Activated T-cell treated with anti-CD3 and anti-CD28 coated beads, Interleukin-2, amount 50 U/mL, for 48 hours (primary cell): Measurements from ENCODE around the gene KLHDC4.

Experiments
- DNase-seq, 2 experiments: peaks; one replicate each; pipeline ENCODE4 v3.0.0-alpha.2; 2020

Gene KLHDC4

GRCh38 chr16:87697256-87697655 is 68.5 kb downstream of the KLHDC4 start:
- DNase-seq: no peak

- no peak for DNase-seq
Measured at GRCh38 chr16:87696726-87697125, 69.1 kb downstream of the KLHDC4 start.

GRCh38 chr16:87695534-87695933 is 70.3 kb downstream of the KLHDC4 start:
- no peak for DNase-seq

- no peak for DNase-seq
Measured at GRCh38 chr16:87694441-87695125, 71.2 kb downstream of the KLHDC4 start.

- DNase-seq: no peak
Measured at GRCh38 chr16:87693827-87694226, 72.0 kb downstream of the KLHDC4 start.

DNA sequence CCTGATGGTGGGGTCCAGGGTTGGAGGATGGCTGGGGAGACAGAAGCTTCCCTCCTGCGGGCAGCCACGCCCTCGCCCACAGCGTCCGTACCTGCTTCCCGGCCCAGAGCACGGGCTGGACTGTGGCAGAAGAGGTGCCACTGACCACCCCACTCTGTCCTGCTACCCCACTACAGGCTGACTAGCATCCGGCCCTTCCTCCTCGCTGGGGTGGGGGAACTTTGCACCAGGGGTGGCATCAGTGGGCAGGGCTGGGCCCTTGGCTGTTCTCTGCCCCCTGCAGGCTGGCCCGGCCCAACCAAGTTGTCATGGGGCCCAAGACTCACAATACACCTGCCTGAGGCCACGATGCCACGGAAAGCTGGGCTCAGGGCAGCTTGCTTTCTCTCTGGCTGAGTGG is 73.0 kb downstream of the KLHDC4 start:
- DNase-seq: no peak

DNA sequence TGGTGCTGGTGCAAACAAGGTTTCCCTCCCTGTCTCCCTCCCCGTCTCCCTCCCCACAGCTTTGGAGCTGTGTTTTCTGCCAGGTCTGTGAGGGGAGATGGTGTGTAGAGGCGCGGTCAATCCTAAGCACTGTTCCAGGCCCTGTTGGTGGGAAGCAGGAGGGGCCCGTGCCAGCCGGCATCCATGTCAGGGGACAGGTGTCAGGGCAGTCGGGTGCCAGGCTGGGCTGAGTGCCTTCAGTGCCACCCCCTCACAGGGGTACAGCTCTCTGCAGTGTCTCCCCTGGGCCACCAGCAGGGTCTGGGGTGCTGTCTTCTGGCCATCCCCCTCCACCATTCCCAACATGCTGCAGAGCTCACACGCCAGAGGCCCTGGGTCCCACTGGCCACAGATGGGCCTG is 73.6 kb downstream of the KLHDC4 start:
- no peak for DNase-seq

DNA sequence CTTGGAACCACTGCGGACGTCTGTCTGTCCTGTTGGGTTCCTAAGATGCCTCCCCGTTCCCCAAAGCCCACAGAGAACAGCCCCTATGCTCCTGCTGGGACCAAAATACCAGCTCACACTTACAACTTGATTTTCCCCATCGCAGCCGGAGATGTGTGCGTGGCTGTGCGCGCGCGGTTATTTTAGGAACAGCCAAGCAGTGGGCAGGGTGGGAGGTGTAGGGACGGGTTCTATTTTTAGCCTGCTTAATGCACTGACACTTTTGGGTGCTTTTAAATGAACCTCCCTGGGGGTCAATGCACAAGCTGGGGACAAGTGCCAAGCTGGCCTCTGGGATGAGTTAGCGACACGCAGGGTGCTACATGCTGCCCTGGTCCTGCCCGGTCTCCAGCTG is 74.1 kb downstream of the KLHDC4 start:
- DNase-seq: no peak

GRCh38 chr16:87690911-87691685 is 74.7 kb downstream of the KLHDC4 start:
- DNase-seq: no peak

GRCh38 chr16:87689956-87690465 is 75.8 kb downstream of the KLHDC4 start:
- no peak for DNase-seq

GRCh38 chr16:87688876-87689815 is 76.6 kb downstream of the KLHDC4 start:
- DNase-seq: no peak

DNA sequence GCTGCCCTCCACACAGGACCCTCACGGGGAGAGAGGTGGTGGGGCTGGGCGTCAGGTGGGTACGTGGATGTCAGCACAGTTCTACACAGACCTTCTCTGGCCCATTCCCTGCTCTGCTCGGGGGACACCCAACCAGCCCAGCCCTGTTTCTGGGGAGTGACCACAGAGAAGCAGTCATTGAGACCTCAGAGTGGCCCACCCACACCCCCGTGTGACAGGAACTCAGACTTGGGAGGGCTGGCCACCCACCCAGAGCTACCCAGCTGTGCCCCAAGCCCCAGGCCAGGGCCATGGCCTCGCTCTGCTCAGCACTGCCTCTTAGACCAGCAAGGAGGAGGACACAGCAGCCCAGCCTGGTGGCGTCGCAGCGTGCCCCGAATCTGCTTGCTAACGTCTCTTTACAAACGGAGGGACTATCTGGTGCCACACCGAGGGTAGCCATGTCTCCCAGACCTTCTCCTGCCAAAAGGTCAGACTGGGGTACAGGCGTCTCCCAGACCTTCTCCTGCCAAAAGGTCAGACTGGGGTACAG is 77.7 kb downstream of the KLHDC4 start:
- DNase-seq: no peak

- DNase-seq: no peak
Measured at GRCh38 chr16:87687126-87687910, 78.5 kb downstream of the KLHDC4 start.

DNA sequence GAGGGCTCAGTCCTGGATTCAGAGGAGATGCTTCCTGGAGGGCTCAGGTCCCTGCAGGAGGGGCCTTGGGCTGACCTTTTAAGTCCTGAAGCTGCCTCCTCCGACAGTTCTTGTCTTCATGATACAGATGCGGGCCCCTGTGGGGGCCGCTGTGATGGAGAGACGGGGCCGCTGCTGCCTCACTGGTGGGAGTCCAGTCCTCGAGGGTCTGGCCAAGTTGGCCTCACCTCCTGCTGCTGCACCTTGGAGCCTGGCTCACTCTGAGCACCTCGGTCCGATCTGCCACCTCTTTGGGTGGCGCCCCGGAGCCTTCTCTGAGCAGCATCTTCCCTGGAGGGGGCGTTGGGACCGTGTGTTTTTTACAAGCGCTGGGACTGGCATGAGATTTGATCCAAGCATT is 79.1 kb downstream of the KLHDC4 start:
- DNase-seq: no peak

DNA sequence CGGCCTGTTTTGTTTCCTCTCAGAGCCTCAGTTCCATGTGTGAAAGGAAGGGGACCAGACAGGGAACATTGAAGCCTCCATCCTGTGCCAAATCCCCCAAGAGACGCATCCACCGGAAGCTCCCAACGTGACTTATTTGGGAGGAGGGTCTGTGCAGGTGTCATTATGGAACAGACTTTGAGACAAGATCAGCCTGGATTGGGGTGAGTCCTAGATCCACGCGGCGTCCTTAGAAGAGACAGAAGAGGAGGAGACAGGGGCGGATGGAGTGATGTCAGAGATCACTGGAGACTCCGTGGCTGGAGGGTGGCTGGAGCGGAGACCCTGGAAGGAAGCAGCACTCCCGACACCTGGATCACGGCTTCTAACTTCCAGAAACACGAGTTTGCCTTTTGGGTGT is 80.0 kb downstream of the KLHDC4 start:
- DNase-seq: no peak

DNA sequence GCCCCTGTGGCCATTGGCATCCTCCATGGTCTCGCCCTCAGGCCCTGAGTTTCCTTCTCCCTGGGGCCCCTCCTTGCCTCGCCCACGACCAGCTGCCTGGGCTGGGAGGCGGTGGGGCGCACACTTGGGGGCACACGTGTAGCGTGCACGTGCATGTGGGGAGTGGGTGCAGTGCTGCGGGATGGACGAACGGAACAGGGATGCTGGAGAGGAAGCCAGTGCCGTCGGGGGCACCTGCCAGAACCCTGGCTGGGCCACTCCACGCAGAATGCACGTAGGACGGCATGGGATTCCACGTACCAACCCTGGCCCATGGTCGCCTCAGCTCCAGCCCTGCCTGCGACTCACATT is 80.4 kb downstream of the KLHDC4 start:
- no peak for DNase-seq

GRCh38 chr16:87684711-87685404 is 80.9 kb downstream of the KLHDC4 start:
- no peak for DNase-seq

DNA sequence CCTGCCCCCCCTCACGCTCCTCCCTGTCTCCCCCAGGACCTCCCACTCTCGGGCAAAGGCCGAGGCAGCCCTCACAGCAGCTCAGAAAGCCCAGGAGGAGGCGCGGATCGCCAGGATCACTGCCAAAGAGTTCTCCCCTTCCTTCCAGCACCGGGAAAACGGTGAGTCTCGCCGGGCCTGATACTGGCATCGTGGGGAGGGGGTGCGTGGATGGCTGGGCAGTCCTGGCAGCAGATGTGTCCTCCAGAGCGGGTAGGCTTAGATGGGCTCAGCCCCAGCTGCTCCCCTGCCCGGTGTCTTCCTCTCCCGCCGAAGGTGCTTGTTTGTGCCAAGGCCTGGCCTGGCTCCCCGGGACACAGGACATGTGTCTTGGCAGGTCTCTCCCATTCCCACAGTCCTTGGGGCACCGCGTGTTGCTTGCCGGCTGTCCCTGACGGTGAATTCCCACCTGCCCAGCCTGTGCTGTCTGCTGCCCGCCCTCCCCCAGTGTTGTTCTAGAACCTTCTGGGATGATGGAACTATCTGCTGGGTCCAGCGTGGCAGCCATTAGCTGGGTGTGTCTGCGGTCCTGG is 81.6 kb downstream of the KLHDC4 start:
- no peak for DNase-seq

DNA sequence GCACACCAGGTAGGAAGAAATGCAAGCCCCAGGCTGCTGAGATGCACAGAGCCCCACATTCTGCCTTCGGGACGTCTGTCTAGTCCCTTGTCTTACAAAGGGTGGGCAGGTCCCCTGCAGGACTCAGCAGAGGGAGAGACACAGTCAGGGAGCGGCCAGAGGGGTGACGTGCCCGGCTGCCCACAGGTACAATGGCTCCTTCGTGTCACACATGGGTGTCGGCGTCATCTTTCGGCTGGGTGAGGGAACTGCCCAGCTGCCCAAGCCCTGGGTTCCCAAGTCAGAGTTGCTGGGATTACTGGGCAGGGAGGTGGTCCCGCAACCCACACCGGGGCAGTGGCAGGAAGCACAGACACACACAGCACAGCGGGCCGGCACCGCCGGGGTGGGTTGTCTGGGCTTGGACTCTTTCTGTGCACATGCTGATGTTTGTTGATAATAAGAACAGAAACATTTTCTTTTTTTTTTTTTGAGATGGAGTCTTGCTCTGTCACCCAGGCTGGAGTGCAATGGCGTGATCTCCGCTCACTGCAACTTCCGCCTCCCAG is 82.9 kb downstream of the KLHDC4 start:
- no peak for DNase-seq

DNA sequence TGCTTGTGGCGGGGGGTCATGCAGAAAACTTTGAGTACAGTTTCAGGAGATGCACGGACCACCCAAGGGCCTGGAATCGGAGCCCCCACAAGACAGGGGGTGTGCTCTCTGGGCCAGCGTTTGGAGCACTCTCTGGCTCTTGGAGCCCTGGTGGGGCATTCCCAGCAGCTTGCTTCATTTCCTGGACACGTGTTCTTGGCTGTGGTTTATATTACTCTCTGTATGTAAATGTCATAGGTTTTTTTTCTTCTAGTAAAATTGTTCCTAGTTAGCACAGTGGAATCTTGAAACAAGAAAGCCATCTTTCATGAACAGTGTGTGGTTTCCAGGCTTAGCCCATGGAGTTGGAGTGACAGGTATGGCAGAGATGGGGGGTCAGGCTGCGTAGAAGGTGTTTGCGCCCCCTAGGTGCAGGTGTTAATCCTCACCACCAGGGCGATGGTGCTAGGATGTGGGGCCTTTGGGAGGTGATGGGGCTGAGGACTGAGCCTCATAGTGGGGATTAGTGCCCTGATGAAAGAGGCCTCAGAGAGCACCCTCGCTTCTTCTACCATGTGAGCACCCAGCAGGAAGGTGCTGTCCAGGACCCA is 83.7 kb downstream of the KLHDC4 start:
- peak in 1 of 2 experiments; percentile 49 for DNase-seq
